ENCODE data around the gene FAM20B.
A peak's percentile ranks its signal among the peaks of the same experiment; 100 is the strongest.
"Not testable (repeated sequence)": the region's sequence is repeated elsewhere in the genome, so short reads cannot be mapped to it uniquely, and the experiment has no call there.

The FAM20B gene

DNA sequence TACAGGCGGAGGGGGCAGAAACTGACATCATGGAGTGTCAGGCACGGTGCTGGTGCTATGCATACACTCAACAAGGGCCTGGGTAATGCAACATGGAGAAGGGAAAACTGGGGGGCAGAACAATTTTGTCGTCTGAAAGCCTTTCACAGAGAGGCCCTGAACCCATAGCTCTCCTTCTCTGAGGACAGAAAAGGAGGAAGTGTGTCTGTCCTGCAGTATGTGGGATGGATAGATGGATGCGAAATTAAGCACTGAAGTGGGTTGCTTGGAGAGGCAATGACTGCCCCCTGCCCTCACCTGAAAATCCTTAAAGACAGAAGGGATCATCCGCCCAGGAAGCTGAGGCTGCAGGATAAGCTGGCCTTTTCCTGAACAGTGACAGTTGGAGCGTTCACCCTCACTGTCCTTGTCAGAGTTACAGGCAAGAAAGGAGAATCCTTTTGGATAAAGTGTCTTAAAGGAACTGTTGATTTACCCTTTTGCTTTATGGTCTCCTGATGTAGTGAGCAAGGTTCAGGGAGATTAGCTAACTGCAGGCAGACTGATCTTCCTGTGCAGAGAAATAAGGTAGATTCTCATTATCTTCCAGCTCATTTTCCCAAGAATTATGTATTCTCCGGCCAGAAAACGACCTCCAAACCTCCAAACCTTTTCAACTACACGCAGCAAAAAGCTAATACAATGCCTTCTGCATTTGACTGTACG is 1.6 kb upstream of the FAM20B start:
- DNase-seq (ENCODE audit: low read depth): no peak

DNA sequence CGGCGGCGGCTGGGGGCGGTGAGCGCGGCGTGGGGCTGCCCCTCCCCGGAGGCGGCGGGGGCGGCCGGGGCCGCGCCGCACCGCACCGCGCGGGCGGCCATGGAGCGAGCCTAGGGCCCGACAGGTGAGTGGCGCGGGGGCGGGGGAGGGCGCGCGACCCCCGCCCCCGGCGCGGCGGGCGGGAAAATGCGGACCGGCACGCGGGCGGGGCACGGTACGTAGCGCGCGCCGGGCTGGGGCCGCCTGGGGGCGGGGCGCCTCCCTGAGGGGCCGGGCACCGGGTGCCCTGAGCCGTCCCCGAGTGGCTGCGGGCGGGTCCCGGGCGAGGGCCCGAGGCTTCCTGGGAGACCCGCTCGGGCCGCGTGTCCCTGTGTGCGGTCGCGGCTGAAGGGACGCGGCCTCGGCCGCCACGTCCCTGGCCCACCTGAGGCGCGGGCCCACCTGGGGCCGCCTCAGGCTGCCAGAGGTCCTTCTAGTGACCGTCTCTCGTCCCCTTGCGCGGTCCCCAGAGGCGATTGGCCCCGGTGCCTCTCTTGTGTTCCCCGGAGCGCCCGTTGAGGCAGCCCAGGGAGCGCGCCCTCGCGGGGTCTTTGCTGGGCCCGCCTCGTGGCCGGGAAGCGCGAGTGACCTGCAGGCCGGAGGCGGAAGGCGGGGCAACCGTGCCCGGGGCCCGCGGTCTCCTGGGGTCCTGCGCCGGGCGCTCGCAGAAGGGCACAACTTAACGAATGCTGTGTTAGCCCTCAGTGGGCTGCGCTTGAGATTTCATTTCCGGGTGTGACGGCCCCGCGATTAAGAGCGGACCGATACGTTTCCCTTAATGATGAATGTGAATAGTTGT is 500 bp downstream of the FAM20B start:
- DNase-seq (ENCODE audit: low read depth): peak; percentile 70

DNA sequence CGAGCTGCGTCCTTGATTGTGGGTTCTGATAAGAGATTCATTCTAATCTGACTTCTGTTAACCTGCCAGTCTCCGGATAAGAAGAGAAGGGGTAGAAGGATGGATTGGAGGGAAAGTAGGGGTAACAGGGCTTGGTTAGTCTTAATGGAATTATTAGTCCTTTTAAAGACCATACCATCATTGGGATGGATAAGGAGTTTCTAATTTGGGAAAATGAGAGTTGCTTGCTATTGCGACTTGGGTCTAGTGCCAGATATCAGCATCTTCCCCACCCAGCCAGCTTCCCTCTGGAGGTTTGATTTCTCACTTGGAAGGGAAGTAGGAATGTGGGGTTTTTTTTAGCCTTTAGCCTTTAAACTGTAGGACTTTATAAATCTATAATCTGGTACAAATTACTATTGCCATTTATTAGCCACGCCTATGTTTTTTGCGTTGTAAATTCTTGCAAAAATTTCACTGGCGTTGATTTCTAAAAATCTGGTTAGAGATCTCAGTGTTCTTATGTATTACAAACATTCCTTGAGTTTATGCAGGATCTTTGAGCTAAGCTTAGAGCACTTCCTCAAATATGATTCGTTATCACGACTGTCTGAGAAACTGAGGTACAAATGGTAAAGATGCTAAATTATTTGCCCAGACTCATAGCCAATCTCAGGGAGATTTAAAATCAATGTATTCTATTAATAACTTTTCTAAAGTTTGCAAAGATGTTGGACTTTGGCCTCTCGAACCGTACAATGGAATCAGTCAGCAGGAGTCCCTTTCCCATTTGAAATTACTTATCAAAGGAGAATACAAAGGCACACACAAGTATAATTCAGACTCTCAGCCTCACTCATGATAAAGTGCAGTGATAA is 1.3 kb downstream of the FAM20B start:
- no peak for DNase-seq (ENCODE audit: low read depth)

DNA sequence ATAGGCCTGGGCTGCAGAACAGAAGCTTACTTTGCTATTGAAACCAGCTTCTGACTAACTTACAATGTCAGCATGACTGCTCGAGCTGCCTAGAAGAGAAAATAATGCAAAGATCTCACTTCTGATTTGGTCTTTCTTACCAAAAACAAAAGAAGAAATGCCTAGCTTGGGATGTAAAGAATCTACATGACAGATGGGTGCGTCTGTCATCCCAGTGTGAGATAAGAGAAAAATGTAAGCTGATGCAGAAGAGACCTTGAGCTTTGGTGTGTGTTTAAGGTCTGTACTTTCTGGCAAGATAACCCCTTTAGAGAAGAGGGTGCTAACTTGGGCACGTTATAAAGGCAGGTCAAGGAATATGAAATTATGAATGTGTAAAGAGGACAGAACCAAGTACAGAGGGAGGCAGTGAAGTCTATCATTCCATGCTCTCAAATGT is 3.6 kb downstream of the FAM20B start:
- DNase-seq (ENCODE audit: low read depth): no peak

DNA sequence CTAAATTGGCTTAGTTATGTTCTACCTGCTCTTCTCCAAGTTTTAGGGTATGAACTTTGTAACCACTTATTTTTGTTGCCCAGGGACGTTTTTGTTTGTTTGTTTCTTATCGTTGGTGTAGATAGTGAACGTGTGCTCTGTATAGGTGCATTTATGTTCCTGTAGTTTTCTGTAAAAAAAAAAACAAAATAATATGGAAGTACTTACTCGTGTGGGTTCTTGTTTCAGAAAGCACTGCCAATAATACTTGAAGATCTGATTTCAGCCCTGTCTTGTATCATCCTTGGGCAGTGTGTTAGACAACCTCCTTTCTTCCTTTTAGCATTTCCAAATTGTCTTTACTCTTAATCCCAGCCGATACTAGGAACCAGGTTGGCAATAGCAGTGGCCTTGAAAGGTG is 4.4 kb downstream of the FAM20B start:
- no peak for DNase-seq (ENCODE audit: low read depth)

DNA sequence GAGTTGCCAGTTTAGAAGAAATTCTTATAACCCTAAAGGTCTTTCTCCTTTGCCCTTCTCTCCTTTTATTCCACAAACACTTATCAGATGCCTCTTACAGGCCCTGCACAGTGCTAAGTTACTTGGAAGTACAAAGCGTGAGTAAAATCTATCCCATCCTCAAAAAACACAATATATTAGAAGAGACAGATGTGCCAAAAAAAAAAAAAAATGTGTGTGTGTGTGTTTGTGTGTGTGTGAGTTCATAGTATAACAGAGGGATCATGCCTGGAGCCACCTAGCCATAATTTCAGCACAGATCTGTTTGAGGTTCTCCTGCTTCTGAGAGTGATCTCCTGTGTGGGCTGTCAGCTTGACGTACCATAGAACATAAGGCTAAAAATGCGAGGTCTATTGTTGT is 5.0 kb downstream of the FAM20B start:
- DNase-seq (ENCODE audit: low read depth): no peak

DNA sequence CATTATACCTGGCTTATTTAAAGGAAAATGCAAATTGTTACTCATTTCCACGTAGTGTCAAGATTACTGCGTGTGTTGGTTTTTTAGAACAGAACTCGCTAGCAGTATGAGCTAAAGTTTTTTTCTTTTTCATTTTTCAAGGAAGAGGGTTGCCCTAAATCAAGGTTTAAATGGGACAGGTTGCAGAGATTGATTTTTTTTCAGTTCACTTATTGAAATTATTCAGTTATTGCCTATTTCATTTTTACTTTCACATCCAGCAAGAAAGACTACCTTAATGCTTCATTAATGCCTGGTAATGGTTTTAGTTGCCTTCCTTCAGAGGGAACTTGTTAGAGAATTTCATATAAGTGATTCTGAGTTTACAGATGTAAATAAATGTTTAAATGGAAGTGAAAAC is 5.6 kb downstream of the FAM20B start:
- DNase-seq (ENCODE audit: low read depth): no peak

DNA sequence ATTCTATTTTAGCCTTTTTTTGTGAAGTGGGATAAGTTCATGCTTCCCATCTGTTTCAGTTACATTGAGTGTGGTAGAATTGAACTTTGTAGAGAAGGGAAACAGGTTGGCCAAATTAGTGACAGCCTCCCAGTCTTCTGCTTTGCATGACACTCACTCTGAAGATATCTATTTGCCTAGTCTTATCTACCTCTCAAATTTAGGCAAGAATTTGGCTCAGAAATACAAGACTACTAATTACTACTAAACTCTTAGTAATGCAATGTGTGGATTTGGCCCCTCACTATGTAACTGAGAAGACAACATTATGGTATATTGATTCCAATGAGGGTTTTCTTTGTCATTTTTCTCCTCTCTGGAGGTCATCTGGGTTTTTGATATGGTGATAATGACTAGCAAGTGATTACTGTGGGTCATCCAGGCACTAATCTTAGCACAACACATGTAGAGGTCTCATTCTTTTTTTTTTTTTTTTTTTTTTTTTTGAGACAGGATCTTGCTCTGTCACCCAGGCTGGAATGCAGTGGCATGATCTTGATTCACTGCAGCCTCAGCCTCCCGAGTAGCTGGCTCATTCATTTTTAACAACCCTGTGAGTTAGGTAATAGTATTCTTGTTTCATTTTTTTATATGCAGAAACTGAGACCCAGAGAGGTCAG is 6.3 kb downstream of the FAM20B start:
- no peak for DNase-seq (ENCODE audit: low read depth)

DNA sequence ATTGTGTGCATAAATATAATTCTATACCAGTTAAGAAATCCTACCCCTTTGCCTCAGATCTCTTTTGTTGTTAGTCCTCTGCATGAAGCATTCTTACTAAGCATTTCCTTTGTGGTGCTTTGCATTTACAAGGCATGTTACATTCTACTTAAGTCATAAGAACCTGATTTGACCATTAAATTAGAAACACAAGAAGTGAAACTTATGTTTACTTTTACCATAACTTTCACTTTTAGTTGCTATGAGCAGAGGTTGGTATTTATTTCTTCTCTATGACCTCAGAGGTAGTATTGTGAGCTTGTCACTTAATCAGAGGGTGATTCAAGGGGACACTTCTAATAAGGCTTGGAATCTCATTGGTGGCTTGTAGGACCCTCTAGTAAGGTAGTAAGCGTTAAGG is 9.0 kb downstream of the FAM20B start:
- DNase-seq (ENCODE audit: low read depth): no peak

DNA sequence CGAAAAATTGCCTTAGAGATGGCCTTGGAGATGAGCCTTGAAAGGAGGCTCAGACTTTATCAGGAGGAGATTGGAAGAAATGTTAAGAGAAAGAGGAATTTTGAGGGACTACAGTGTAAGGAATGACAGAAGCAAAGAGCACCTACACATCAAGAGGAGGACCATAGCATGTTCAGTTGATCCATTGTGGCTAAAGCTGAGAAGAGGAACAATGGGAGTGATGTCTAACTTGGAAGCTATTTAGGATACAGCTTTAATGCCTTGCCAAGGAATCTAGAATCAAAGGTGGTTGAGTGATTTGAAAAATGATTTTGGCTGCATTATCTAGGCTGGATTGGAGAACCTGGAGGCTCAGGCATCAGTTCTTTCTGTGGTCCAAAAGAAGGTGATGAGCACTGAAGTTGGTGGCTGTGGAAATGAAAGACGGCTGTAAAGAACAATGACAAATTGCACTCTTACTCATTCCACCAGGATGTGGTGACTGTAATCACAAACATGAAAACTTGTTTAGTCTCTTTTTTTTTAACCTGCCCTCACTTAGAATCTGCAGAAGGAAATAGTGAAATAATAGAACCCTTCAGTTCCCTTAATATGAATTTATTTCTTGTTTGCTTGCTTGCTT is 11.3 kb downstream of the FAM20B start:
- DNase-seq (ENCODE audit: low read depth): no peak

DNA sequence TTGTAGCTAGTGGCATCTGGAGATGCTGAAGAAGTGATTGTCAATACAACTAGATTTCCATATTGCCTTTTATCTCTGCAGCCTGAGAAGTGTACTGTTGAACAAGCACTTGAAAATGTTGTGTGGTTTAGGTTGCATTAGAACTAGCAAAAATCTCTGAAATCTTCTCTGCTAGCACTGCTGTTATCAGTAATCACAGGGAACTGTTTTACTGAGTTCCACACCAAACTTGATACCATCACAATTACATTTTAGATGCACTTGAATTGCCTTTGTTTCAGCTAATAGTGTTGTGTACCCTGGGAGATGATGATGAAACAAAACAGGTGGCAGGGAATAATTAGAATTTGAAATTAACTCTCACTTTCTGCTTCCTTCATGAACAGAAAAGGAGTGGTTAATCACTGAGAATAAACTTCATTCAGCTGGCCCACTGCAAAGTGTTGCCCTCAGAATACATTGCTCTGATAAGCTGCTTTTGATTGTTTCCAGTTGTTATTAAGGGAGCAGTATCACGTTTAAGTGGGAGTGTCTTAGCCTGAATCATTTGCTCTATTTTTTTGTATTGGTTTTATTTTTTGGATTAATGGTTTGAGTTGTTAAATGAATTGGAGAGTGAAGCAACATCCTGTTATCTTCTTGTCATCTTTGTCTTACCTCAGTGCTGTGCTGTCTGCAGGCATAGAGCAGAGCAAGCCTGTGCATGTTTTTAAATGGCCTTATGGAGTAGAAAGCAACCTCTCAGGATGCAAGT is 13.0 kb downstream of the FAM20B start:
- DNase-seq (ENCODE audit: low read depth): no peak

DNA sequence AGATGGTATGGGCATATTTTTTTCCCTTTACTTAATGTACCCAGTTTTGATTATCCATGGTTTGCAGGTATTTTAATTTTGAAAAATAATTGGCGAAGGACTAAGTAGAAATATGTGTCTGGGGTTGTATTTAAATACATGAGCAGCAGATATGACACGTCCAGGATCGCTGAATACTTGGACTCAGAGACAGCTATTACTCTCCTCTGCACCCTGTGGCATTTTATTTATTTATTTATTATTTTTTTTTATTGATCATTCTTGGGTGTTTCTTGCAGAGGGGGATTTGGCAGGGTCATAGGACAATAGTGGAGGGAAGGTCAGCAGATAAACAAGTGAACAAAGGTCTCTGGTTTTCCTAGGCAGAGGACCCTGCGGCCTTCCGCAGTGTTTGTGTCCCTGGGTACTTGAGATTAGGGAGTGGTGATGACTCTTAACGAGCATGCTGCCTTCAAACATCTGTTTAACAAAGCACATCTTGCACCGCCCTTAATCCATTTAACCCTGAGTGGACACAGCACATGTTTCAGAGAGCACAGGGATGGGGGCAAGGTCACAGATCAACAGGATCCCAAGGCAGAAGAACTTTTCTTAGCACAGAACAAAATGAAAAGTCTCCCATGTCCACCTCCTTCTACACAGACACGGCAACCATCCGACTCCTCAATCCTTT is 13.9 kb downstream of the FAM20B start:
- DNase-seq (ENCODE audit: low read depth): not testable (repeated sequence)

DNA sequence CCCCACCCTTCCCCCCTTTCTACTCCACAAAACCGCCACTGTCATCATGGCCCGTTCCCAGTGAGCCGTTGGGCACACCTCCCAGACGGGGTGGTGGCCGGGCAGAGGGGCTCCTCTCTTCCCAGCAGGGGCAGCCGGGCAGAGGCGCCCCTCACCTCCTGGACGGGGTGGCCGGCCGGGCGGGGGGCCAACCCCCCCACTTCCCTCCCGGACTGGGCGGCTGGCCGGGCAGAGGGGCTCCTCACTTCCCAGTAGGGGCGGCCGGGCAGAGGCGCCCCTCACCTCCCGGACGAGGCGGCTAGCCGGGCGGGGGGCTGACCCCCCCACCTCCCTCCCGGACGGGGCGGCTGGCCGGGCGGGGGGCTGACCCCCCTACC is 14.5 kb downstream of the FAM20B start:
- DNase-seq (ENCODE audit: low read depth): not testable (repeated sequence)

DNA sequence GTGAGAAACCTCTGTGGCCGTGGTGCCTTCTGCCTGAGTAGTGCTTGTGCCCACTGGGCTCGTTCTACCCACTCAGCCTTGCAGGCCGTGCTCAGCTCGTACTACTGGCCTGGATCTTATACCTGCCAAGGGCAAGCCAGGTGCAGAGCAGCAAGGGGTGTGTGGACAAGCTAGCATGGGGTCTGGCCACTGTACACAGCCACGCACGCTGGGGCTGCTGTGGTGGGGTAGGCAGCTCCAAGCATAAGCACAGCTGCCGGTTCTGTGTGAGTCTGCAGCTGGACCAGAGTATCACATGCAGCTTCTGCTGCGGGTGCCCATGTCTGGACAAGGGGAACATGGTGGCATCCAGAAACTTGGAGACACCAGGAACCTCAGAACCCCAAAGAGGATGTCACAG is 16.4 kb downstream of the FAM20B start:
- no peak for DNase-seq (ENCODE audit: low read depth)

DNA sequence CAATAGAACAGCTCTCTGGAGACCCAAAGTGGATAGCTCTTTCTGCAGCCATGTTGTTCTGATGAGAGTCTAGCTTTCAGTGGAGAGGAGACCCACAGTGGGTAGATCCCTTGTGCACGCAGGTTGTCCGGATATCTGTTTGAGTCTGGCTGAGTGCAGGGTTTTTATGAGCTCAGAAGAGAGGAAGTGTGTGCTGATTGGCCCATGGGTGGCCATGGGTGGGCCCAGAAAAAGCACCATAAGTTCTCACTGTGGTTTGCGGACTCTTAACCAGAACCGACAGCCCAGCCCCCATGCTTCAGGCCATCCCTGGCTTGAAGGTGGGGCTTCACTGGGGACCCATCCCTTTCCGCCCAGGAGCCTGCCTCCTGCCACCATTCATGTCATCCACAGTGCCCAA is 17.0 kb downstream of the FAM20B start:
- DNase-seq (ENCODE audit: low read depth): no peak

DNA sequence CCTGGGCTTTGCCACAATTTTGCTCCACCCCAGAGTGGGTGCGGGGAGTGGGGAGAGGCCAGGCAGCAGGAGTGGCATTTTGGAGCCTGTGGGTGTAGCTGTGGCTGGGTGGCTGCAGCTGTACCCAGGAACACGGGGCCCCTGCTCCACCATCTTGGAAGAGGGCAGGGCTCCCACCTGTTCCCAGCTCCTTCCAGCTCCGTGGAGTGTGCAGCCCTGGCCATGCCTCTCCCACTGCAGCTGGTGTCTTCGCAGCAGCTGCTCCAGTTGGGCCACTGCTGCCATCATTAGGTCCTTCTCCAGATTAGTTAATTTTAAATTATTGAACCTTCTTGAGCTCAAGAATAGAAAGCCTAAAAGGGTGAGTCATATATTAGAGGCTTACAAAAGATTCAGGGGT is 17.6 kb downstream of the FAM20B start:
- no peak for DNase-seq (ENCODE audit: low read depth)

DNA sequence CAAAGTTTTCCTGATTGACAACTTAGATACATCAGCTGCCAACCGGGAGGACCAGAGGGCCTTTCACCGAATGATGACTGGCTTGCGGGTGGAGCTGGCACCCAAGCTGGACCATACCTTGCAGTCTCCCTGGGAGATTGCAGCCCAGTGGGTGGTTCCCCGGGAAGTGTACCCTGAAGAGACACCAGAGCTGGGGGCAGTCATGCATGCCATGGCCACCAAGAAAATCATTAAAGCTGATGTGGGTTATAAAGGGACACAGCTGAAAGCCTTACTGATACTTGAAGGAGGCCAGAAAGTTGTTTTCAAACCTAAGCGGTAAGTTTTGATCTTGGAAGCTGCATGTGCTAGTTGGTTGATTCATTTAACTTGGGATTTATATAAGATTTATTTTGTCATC is 18.2 kb downstream of the FAM20B start:
- DNase-seq (ENCODE audit: low read depth): no peak

DNA sequence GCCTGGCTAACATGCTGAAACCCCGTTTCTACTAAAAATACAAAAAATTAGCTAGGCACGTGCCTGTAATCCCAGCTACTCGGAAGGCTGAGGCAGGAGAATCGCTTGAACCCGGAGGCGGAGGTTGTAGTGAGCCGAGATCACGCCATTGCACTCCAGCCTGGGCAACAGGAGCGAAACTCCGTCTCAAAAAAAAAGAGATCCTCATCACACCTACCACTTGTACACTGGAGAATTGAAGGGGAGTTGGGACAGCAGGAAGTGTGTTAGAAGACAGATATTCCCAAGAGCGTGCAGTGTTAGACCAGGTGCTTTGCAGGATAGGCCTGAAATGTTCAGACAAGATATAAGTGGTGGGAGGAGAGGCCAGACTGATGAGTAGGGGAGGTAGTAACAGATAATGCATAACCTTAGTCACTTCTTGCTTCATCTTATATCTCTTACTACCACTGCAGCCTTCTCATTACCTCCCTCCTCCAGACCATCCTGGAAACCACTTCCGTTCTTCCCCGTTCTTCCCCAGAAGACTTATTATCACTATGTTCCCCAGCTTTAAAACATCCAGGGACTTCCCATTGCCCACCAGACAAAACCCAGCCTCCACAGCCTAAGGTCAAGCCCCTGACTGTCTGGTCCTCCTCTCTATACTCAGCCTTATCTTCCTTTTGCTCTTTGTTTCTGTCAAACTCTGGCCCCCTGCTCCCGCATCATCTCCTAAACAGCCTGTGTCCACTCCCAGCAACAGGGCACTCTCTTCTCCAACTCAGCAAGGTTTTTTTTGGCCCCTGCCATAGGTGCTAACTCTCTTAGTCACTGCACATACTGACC is 21.3 kb downstream of the FAM20B start:
- no peak for DNase-seq (ENCODE audit: low read depth)

DNA sequence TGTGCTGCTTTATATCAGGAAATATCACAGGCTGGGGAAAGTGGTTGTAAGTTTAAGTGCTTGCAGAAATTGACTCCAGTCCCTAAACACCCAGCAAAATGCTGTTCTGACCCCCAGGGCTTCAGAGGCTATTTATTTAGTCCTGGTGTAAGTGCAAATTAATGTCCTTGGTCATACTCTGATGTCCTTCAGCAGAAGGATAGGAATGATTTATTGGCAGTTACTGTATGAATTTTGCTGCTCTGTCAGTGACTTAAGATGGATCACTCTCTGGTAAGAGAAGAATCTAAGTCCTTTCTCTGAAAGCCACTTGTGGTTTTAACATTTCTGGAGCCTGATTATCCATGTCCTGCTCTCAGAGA is 21.9 kb downstream of the FAM20B start:
- no peak for DNase-seq (ENCODE audit: low read depth)

All from activated T-helper 1 cell treated with Interleukin-2 at 50 U/mL for 16 hours (primary cell).